Fibroblast of lung (primary cell): Measurements from ENCODE around the gene SERPINE2.

Source experiments
- CTCF ChIP-seq, 2 donors: IDR thresholded peaks in 1 of 2; conservative IDR thresholded peaks in 1 of 2; 1 replicate in 1 of 2; 2 replicates in 1 of 2; pipeline ENCODE4 v1.5.1; 2011 to 2012; ENCODE audit warnings: low read length in 2 of 2, control low read depth in 1 of 2, inconsistent platforms in 1 of 2, low read depth in 1 of 2, mild to moderate bottlenecking in 1 of 2
- EZH2 ChIP-seq: IDR thresholded peaks from 2 replicates; pipeline ENCODE4 v1.5.1; 2012; ENCODE audit warnings: low read length, control low read depth, mild to moderate bottlenecking; ENCODE audit errors: missing control alignments

GRCh38 chr2:224022486-224022885, 16.6 kb downstream of the SERPINE2 start:
- TF ChIP-seq EZH2 (no peak), CTCF (conservative IDR thresholded peaks at IDR 0.05 in 1 of 2, IDR thresholded peaks at IDR 0.05 in 1 of 2; ENCODE audit: low read depth in 1 of 2, low read length in 2 of 2) (no peak)
